Measurements from ENCODE around the gene MVB12B. TPM values are rescaled to one million over a fixed set of nuclear protein-coding genes. Genes with fewer than 3 reads are reported as not detected.

Gene MVB12B
- total RNA-seq, 2 donors from 2014 or later: 1.1 to 13.3 TPM

GRCh38 chr9:126519660-126520420 is 193.2 kb downstream of the MVB12B start:
- H3K36me3 Mint-ChIP-seq: no peaks in the 10 kb centered on the region
- H3K27ac Mint-ChIP-seq: peak overlapping the region; percentile 88 to 91
- ATAC-seq (peak; percentile 29 to 55), DNase-seq (ENCODE audit: low spot score) (no peak)
- H3K4me1 Mint-ChIP-seq (ENCODE audit: low read depth in 2 of 2): peaks cover 62 to 63% of the 10 kb centered on the region in 2 donors
- H3K9me3 Mint-ChIP-seq: no peaks in the 10 kb centered on the region
- H3K27me3 Mint-ChIP-seq: no peaks in the 10 kb centered on the region
- H3K4me3 Mint-ChIP-seq: peak overlapping the region; percentile 91

- Mint-ChIP-seq H3K27ac (peak overlapping the region in 1 of 2 donors; percentile 91), H3K36me3 (no peaks in the 10 kb centered on the region), H3K27me3 (no peaks in the 10 kb centered on the region), H3K4me3 (peak overlapping the region; percentile 91), H3K4me1 (ENCODE audit: low read depth in 2 of 2) (peaks cover 64 to 65% of the 10 kb centered on the region in 2 donors), H3K9me3 (no peaks in the 10 kb centered on the region)
- ATAC-seq (no peak), DNase-seq (ENCODE audit: low spot score) (no peak)
Measured at GRCh38 chr9:126520453-126520852, 193.8 kb downstream of the MVB12B start.

DNA sequence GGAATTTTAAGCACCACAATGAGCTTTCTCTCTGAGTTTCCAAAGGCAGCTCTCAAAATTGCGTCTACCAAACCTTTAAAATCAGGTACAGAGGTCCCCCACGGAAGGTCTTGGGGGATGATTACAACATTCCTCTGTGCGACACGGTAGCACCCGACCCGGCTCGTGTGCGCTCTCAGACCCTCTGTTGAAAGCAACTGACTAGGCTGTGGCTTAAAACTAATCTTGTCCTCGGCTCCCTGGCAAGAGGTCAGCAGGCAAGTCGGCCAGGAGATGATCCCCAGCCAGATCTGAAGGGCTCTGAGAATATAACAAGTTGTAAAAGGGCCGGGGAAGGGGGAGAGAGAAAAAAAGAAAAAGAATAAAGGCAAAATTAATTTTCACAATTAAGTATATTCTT is 194.5 kb downstream of the MVB12B start:
- peak overlapping the region in 1 of 2 donors; percentile 61 for H3K27ac Mint-ChIP-seq
- H3K36me3 Mint-ChIP-seq: no peaks in the 10 kb centered on the region

GRCh38 chr9:126521551-126521950 is 194.9 kb downstream of the MVB12B start:
- DNase-seq (ENCODE audit: low spot score) (no peak), ATAC-seq (no peak)
- H3K27ac Mint-ChIP-seq: peak overlapping the region in 1 of 2 donors; percentile 93
- H3K9me3 Mint-ChIP-seq: no peaks in the 10 kb centered on the region
- H3K36me3 Mint-ChIP-seq: no peaks in the 10 kb centered on the region
- no peak overlapping the region for H3K4me3 Mint-ChIP-seq
- H3K4me1 Mint-ChIP-seq (ENCODE audit: low read depth in 2 of 2): peaks cover 60 to 61% of the 10 kb centered on the region in 2 donors
- H3K27me3 Mint-ChIP-seq: no peaks in the 10 kb centered on the region

More for the DNA sequence above, 194.5 kb downstream of the MVB12B start:
- DNase-seq (ENCODE audit: low spot score) (no peak), ATAC-seq (no peak)
- no peaks in the 10 kb centered on the region for H3K27me3 Mint-ChIP-seq
- H3K9me3 Mint-ChIP-seq: no peaks in the 10 kb centered on the region
- H3K4me1 Mint-ChIP-seq (ENCODE audit: low read depth in 2 of 2): peaks cover 64% of the 10 kb centered on the region in 2 donors
- H3K4me3 Mint-ChIP-seq: no peak overlapping the region

DNA sequence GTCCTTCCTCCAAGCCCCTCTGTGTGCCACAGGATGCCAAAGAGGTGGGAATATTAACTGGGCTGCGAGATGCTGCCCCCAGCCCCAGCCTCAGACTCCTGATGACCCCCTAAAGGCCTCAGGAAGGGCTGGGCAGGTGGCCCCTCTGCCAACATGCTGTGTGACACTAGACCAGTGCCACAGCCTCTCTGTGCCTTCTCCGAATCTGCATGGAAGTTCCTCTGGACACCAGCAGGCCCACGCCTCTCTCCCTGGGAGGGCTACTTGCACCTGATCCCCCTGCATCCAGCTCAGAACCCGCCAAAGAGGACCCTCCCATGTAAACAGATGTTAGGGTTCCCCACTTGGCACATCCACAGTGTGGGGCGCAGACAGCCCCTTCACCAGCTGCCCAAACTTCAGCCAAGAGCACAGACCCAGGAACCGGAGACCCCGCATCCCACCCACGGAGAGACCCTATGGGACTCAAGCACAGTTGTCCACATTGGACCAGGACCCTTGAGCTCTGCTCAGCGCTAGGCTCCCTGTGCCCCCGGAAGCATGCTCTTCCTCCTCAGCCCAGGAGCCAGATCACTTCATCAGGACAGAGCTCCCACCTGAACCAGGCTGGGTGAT is 195.5 kb downstream of the MVB12B start:
- Mint-ChIP-seq H3K27ac (peak overlapping the region in 1 of 2 donors; percentile 93), H3K27me3 (no peaks in the 10 kb centered on the region), H3K4me3 (peak overlapping the region; percentile 69), H3K4me1 (ENCODE audit: low read depth in 2 of 2) (peaks cover 55% of the 10 kb centered on the region in 2 donors), H3K9me3 (no peaks in the 10 kb centered on the region), H3K36me3 (no peaks in the 10 kb centered on the region)
- ATAC-seq (no peak), DNase-seq (ENCODE audit: low spot score) (no peak)

GRCh38 chr9:126522612-126523356 is 196.2 kb downstream of the MVB12B start:
- no peaks in the 10 kb centered on the region for H3K27me3 Mint-ChIP-seq
- H3K4me1 Mint-ChIP-seq (ENCODE audit: low read depth in 2 of 2): peaks cover 48% of the 10 kb centered on the region in 2 donors
- peak overlapping the region; percentile 69 for H3K4me3 Mint-ChIP-seq
- H3K27ac Mint-ChIP-seq: peak overlapping the region; percentile 65 to 93
- ATAC-seq: no peak
- no peaks in the 10 kb centered on the region for H3K36me3 Mint-ChIP-seq
- no peaks in the 10 kb centered on the region for H3K9me3 Mint-ChIP-seq
- no peak for DNase-seq (ENCODE audit: low spot score)

- peaks cover 41% of the 10 kb centered on the region in 2 donors for H3K4me1 Mint-ChIP-seq (ENCODE audit: low read depth in 2 of 2)
- no peaks in the 10 kb centered on the region for H3K27me3 Mint-ChIP-seq
- H3K27ac Mint-ChIP-seq: peak overlapping the region; percentile 65 to 93
- ATAC-seq (peak; percentile 86 to 90), DNase-seq (ENCODE audit: low spot score) (no peak)
- no peaks in the 10 kb centered on the region for H3K9me3 Mint-ChIP-seq
- H3K4me3 Mint-ChIP-seq: peak overlapping the region; percentile 69
- no peaks in the 10 kb centered on the region for H3K36me3 Mint-ChIP-seq
Measured at GRCh38 chr9:126523611-126524111, 197.0 kb downstream of the MVB12B start.

GRCh38 chr9:126524353-126525077 is 197.9 kb downstream of the MVB12B start:
- Mint-ChIP-seq H3K27me3 (no peaks in the 10 kb centered on the region), H3K4me3 (peak overlapping the region; percentile 69), H3K9me3 (no peaks in the 10 kb centered on the region), H3K4me1 (ENCODE audit: low read depth in 2 of 2) (peaks cover 32 to 33% of the 10 kb centered on the region in 2 donors), H3K27ac (peak overlapping the region; percentile 65 to 93), H3K36me3 (no peaks in the 10 kb centered on the region)
- ATAC-seq: no peak
- no peak for DNase-seq (ENCODE audit: low spot score)

- no peaks in the 10 kb centered on the region for H3K27me3 Mint-ChIP-seq
- H3K36me3 Mint-ChIP-seq: no peaks in the 10 kb centered on the region
- H3K4me3 Mint-ChIP-seq: no peak overlapping the region
- no peak for DNase-seq (ENCODE audit: low spot score)
- H3K4me1 Mint-ChIP-seq (ENCODE audit: low read depth in 2 of 2): peaks cover 26 to 28% of the 10 kb centered on the region in 2 donors
- ATAC-seq: no peak
- H3K9me3 Mint-ChIP-seq: no peaks in the 10 kb centered on the region
- H3K27ac Mint-ChIP-seq: no peak overlapping the region
Measured at GRCh38 chr9:126526218-126527108, 199.8 kb downstream of the MVB12B start.

- ATAC-seq (no peak), DNase-seq (ENCODE audit: low spot score) (no peak)
- no peaks in the 10 kb centered on the region for H3K9me3 Mint-ChIP-seq
- peak overlapping the region in 1 of 2 donors; percentile 2 for H3K27ac Mint-ChIP-seq
- H3K36me3 Mint-ChIP-seq: no peaks in the 10 kb centered on the region
- H3K4me1 Mint-ChIP-seq (ENCODE audit: low read depth in 2 of 2): peaks cover 26 to 28% of the 10 kb centered on the region in 2 donors
- no peak overlapping the region for H3K4me3 Mint-ChIP-seq
- H3K27me3 Mint-ChIP-seq: no peaks in the 10 kb centered on the region
Measured at GRCh38 chr9:126527109-126527825, 200.6 kb downstream of the MVB12B start.

- H3K9me3 Mint-ChIP-seq: no peaks in the 10 kb centered on the region
- H3K27me3 Mint-ChIP-seq: no peaks in the 10 kb centered on the region
- H3K4me1 Mint-ChIP-seq (ENCODE audit: low read depth in 2 of 2): peaks cover 20 to 21% of the 10 kb centered on the region in 2 donors
- H3K27ac Mint-ChIP-seq: peak overlapping the region in 1 of 2 donors; percentile 2
- DNase-seq (ENCODE audit: low spot score) (no peak), ATAC-seq (no peak)
- H3K4me3 Mint-ChIP-seq: no peak overlapping the region
- H3K36me3 Mint-ChIP-seq: no peaks in the 10 kb centered on the region
Measured at GRCh38 chr9:126528111-126528510, 201.5 kb downstream of the MVB12B start.

DNA sequence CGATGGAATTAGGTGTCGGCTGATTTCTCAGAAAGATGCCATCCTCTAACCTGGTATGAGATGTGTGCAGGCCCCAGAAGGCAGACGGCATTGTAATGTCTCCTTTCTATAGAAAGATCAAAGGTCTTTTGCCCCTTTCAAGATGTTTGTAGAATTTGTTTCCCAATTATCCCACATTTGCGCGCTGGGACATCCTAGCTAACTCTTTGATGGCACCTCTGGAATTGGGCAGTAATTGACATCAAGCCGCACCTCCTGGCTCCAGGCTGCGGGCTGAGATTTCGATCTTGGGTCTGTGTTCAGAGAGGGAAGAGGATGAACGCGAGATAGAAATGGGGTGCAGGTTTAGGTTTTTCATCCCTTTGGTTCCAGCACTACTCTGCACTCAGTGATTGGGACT is 202.3 kb downstream of the MVB12B start:
- DNase-seq (ENCODE audit: low spot score): no peak
- Mint-ChIP-seq H3K36me3 (no peaks in the 10 kb centered on the region), H3K4me3 (no peak overlapping the region), H3K9me3 (no peaks in the 10 kb centered on the region), H3K4me1 (ENCODE audit: low read depth in 2 of 2) (peaks cover 12 to 13% of the 10 kb centered on the region in 2 donors), H3K27ac (no peak overlapping the region), H3K27me3 (no peaks in the 10 kb centered on the region)
- no peak for ATAC-seq

Data from natural killer cell treated with Interleukin-12 subunit alpha and Interleukin-12 subunit beta and Interleukin-15 and Interleukin-18, amount 100 ng/mL, for 72 hours (primary cell).